Lung microvascular endothelial cell (primary cell): ENCODE data around the gene UGT2B17. TPM values are rescaled to one million over a fixed set of nuclear protein-coding genes. Genes with fewer than 3 reads are reported as not detected.
A peak's percentile ranks its signal among the peaks of the same experiment; 100 is the strongest.
"Not testable (repeated sequence)": the region's sequence is repeated elsewhere in the genome, so short reads cannot be mapped to it uniquely, and the experiment has no call there.

Experiments used
- DNase-seq, 2 donors: peaks; one replicate each; pipeline versions ENCODE4 v3.0.0 to v3.0.0-alpha.2; 2010; ENCODE audit warnings: low read depth in 2 of 2
- total RNA-seq: library from RNA; depleted of rRNA; stranded (reverse); fragments of >200 nt; gene quantifications from 2 replicates; pipeline ENCODE4 v1.2.1, GENCODE V29; 2014

UGT2B17 gene
- total RNA-seq, 1 donor from 2014 or later = not detected

DNA sequence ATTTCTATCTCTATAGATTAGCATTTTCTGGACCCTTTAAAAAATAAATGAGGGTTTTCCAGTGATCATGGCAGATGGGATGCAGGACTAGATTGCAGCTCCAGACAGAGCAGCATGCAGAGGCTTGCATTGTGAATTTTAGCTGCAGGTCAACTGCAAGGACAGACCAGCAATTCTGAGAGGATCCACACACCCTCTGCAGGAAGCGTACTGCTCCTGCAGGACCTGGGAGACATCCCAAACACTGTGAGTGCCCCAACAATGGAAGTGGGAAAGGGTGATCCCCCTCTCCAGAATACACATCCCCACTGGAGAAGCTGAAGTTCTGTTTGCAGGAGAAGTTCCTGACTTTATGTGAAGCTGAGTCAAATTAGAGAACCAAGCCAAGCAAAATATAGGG is 7.1 kb downstream of the UGT2B17 start:
- DNase-seq = not testable (repeated sequence)

DNA sequence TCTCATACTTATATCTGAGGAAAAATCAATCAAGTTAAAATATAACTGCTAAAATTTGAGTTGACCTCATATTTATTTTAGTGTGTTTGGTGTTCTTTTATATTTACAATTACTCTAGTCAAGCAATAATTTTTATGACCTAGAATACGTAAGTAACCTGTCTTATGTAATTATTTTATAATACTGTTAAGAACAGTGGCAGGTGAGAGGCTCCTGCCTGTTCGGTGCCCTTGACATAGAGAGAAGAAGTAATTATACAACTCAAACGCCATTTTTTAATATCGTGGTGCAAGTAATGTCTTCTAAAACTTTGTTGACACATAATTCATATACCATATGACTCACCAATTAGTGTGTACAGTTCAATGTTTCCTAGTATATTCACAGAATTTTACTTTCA is 7.6 kb downstream of the UGT2B17 start:
- not testable (repeated sequence) for DNase-seq

DNA sequence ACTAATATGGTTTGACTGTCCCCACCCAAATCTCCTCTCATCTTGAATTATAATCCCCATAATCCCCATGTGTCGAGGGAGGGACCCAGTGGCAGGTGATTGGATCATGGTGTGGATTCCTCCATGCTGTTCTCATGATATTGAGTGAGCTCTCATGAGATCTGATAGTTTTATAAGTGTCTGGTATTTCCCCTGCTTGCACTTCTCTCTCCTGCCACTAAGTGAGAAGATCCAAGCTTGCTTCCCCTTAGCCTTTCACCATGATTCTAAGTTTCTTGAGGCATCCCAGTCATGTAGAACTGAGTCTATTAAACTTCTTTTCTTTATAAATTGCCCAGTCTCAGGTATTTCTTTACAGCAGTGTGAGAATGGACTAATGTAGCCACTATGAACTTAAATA is 9.8 kb downstream of the UGT2B17 start:
- DNase-seq = not testable (repeated sequence)

DNA sequence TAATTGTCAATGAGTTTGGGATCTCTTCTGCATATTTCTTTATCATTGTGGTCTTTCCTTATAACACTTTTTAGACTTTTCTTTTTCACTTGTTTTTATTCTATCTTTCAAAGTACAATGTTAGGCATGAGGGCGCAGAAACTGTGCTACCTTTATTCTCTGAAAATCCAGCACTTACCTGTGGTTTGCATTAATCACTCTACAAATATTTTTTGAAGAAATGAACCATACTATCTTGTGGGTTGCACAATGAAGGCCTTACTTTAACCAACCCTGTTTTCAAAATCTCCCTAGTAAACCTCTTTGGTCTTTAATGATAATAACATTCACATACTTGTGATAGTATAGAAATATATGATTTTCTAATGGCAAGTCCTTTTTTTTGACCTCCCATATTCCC is 11.0 kb downstream of the UGT2B17 start:
- DNase-seq = not testable (repeated sequence)

DNA sequence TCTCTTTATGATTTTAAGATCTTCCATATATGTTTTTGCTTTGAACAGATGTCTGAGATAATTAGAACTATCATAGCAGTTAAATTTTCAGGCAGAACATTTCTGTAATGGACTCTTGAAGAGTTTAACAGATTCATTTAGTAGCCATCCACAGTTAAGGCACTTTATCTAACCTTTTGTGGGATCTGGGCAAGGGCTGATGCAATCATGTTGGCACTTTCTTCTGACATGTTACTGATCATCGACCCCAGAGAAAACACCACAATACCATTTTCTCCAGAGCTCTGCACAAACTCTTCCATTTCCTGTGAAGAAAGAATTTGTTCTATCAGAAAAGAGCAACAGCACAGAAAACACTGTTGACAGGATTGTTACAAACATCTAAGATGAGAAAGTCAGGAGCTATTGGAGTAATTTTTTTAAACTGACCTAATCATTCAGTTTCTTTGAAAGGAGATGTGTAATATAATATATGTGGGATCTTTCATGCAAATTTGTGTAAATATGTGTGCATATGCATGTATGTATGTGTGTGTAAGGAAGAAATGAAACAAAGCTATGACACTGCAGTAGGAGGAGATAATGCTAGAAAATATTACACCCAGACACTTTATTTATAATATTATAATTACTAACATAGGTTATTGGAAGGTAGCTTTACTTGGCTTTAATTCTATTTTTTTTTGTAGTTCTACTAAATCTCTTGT is 15.6 kb downstream of the UGT2B17 start:
- not testable (repeated sequence) for DNase-seq

DNA sequence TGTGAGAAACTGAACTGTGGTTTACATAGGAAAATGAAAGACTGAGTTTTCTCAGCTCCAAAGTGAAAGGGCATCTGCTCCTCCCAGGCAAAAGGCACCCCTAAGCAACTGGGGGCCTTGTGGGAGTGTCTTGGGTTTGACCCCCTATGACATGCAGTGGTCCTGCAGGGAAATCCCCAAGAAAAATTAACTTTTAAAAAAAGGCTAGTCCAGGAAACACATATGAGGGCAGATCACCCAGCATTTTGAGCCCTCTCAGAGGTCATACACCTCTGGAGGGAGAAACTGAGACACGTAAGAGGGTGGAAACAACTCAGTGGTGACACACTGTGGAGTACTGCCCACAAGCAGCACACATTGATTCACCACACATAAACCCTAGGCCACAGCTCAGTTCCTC is 22.3 kb downstream of the UGT2B17 start:
- DNase-seq = not testable (repeated sequence)

DNA sequence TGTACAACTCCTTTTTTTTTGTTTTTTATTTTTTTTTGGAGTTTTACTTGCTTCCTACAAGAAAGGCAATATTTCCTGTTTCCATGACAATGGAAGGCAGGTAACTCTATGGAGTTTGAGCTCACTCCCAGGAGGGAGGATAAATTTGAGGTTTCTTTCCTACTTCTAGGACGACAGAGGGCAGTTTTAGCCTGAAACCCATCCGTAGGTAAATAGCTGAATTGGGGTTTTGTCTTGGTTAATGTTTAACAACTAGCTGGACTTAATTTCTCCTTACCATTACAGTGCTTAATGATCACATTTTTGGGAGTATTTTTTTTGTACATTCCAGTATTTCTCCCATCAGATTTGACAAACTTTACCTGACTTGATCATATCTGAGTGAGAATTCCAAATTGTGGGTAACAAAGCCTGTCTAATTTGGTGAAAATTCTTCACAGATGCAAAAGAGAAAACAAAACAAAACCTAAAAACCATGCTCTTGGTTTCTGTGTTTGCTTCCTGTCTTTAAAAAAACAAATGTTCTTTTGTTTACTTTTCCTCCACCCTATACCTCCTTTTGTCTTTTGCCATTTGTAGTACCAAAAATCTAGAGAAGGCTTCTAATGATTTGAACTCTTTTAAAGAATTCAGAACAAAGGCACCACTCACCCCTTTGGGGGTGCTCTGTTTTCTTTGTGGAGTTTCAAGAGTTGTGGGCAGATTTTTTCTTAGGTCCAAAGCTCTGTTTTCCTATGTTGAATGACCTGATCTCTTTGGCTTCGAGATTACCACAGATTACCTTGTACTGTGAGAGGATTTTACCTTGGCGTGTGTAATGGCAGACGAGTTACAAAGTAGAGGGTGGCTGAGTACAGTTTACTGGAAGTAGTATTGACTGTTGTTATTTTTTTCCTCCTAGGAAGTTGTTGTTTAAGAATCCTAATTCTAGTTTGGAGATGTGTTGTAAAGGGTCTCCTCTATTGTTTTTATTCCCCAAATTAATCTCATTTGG is 23.0 kb downstream of the UGT2B17 start:
- not testable (repeated sequence) for DNase-seq

DNA sequence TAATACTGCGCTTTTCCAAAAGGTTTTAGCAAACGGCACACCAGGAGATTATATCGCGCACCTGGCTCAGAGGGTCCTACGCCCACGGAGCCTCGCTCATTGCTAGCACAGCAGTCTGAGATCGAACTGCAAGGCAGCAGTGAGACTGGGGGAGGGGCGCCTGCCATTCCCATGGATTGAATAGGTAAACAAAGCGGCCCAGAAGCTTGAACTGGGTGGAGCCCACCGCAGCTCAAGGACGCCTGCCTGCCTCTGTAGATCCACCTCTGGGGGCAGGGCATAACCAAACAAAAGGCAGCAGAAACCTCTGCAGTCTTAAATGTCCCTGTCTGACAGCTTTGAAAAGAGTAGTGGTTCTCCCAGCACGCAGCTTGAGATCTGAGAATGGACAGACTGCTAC is 33.4 kb downstream of the UGT2B17 start:
- not testable (repeated sequence) for DNase-seq

DNA sequence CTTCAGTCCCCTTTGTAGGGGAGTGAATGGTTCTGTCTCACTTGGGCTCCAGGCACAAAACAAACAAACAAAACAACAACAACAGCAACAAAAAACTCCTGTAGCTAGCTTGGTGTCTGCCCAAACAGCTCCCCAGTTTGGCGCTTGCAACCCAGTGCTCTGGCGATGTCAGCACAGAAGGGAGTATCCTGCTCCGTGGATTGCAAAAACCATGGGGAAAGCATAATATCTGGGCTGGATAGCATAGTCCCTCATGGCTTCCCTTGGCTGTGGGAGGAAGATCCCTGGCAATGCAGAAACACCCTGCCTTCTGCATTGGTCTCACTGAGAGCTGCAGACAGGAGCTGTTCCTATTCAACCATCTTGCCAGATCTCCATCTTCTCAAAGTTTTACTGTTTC is 39.7 kb downstream of the UGT2B17 start:
- no peak for DNase-seq

DNA sequence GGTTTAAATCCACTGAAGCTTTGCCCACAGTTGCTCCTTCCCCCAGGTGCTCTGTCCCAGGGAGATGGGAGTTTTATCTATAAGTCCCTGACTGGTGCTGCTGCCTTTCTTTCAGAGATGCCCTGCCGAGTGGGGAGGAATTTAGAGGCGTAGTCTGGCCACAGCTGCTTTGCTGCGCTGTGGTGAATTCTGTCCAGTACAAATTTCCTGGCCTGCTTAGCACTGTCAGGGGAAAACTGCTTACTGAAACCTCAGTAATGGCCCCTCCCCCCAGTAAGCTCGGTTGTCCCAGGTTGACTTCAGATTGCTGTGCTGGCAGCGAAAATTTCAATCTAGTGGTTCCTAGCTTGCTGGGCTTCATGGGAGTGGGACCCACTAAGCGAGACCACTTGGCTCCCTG is 40.1 kb downstream of the UGT2B17 start:
- DNase-seq = no peak

DNA sequence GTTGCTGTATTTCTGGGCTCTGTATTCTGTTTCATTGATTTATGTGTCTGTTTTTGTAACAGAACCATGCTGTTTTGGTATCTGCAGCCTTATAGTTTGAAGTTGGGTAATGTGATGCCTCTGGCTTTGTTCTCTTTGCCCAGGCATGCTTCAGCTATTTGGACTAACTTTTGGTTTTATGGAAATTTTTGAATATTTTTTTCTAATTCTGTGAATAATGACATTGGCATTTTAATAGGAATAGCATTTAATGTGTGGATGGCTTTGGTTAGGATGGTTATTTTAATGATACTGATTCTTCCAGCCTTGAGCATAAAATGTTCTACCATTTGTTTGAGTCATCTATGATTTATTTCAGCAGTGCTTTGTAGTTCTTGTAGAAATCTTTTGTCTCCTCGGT is 53.9 kb downstream of the UGT2B17 start:
- not testable (repeated sequence) for DNase-seq

DNA sequence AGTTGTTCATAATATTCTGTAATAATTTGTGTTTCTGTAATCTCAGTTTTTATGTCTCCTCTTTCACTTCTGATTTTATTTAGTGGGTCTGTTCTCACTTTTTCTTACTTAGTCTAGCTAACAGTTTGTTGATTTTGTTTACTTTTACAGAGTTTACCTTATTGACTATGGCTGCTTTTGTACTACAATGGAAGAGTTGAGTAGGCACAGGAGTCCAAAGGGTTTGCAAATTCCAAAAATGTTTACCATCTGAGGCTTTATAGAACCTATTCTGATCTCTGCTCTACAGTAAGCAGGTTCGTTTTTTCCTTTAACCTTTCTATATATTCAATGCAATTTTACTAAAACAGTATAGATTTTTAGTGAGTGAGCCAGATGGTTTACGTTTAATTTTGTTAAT is 55.1 kb downstream of the UGT2B17 start:
- no peak for DNase-seq

DNA sequence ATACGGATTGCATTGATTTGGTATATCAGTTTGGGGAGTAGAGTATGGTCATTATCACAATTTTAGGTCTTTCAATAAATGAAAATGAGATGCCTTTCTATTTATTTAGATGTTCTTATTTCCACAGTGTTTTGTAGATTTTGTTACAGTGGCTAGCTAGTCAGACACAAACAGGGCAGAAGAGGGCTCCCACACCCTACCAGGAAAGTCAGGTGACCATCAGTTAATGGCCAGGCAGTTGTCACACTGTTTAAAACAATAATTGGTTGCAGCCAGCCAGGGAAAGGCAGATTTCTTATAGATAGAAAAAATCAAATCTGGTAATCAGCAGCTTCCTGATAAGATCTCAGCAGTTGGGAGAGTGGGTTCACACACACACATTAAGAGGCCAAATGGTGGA is 57.2 kb downstream of the UGT2B17 start:
- no peak for DNase-seq

DNA sequence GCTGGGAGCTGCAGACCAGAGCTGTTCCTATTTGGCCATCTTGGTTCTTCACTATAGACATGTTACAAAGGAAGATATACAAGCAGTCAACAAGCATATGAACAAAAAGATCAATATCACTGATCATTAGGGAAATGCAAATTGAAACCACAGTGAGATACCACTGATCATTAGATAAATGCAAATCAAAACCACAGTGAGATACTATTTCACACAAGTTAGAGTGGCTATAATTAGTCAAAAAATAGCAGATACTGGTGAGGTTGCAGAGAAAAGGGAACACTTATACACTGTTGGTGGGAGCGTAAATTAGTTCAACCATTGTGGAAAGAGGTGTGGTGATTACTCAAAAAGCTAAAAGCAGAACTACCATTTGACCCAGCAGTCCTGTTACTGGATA is 70.7 kb downstream of the UGT2B17 start:
- DNase-seq = not testable (repeated sequence)

DNA sequence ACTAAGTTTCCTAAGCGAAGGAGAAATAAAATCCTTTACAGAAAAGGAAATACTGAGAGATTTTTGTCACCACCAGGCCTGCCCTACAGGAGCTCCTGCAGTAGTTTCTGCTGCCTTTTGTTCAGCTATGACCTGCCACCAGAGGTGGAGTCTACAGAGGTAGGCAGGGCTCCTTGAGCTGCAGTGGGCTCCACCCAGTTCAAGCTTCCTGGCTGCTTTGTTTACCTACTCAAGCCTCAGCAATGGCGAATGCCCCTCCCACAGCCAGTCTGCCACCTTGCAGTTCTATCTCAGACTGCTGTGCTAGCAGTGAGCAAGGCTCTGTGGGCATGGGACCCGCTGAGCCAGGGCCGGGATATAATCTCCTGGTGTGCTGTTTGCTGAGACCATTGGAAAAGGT is 71.3 kb downstream of the UGT2B17 start:
- not testable (repeated sequence) for DNase-seq

DNA sequence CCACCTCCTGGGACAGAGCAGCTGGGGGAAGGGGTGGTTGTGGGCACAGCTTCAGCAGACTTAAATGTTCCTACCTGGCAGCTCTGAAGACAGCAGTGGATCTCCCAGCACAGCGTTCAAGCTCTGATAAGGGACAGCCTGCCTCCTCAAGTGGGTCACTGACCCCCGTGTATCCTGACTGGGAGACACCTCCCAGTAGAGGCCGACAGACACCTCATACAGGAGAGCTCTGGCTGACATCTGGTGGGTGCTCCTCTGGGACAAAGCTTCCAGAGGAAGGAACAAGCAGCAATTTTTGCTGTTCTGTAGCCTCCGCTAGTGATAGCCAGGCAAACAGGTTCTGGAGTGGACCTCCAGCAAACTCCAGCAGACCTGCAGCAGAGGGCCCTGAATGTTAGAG is 72.7 kb downstream of the UGT2B17 start:
- not testable (repeated sequence) for DNase-seq

DNA sequence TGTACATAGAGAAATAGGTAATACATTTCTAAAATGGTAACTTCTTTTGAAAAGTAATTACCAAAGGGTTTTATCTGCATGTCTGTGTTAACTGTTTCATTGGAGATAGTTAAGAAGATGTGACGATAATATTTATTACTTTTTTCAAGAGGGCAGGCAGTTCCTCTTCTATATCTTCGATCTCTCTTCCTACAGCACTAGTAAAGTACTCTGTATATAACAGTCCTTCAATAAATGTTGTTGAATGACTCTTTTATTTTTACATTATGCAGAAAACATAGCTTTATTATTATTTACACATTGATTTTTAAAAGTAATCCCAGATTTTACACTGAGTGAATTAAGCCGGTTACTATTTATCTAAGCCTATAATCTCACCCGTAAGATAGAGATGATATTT is 77.1 kb downstream of the UGT2B17 start:
- DNase-seq = no peak

DNA sequence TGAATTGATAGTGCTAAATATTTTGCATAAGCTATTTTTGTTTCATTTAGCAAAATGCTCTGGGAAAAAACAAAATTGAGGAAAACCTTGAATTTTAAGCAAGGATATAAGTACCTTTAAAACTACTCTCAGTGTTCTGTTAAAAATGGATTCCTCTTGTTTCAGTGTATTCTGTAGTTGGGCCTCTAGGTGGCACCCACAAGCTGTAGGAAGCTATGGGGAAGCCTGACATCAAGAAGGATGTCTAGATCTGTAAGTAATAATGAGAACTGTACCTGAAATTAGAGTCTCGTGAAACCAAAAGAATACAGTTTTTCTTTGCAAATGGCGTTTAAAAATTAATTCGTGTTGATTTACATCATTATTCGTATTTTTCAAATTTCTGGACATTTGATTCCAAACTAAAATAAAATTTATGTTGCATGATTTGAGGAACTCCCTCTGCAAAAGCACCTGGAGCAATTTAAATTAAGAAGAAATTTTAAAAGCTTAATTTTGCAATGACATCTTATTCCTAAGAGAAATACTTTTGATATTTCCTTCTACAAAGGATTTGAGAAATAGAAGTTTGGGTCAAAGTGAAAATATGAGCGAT is 77.6 kb downstream of the UGT2B17 start:
- peak; percentile 68 to 72 for DNase-seq

DNA sequence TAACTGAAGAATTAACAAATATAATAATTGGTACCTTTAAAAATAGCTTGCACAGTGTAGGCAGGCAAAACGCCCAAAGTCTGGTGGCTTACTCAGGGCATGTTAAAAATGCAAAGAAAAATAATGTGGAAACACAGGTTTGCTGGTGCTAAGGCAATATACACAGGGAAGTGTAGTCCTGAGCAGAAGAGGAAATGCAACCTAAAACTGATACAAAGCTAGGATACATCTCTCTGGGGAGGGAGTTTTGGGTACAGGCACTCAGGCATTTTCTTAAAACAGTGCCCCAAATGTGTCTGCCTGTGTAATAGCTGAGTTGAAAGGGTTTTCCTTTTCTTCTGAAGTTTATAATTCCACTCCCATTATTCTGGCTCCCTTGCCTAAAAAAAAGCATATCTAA is 81.4 kb downstream of the UGT2B17 start:
- no peak for DNase-seq

DNA sequence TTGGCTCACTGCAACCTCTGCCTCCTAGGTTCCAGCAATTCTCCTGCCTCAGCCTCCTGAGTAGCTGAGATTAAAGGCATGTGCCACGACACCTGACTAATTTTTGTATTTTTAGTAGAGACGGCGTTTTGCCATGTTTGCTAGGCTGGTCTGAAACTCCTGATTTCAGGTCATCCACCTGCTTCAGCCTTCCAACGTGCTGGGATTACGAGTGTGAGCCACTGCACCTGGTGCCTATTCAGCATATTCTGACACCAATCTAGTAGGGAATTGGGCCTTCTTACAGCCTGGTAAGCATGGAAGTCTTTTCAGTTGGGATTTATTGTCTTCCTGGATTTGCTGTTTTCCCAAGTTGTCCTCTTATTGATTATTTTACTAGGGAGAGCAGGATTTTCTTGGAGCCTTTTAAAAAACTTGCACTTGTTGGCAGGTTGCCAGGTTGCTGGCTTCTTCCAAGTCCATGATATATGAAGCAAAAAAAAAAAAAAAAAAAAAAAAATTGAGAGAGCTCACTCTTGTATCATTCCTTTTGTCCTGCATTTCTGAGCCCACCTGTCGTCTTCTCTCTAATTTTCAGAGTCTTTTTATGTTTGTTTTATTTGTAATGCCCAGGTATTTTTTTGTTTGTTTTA is 85.2 kb downstream of the UGT2B17 start:
- peak in 1 of 2 donors; percentile 1 for DNase-seq

DNA sequence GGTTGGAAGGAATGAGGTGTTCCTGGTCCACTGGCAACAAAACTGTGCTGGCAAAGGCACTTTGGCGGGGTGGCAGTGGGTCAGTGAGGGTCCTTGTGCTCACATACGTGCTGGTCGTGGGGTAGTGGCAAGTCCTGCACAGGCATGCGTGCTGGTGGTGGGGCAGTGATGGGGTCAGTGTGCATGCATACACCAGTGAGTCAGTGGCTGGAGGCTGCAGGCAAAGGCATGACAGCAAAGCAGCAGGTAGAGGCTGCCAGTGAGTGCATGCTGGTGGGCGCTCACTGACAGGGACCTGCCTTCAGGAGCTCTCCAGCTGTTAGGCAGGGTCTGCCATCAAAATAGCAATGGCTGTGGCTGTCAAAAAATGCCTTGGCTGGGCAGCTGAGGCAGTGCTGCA is 86.8 kb downstream of the UGT2B17 start:
- no peak for DNase-seq
